ENCODE results near the gene CBX7. TPM values are rescaled to one million over a fixed set of nuclear protein-coding genes. Genes with fewer than 3 reads are reported as not detected.

The CBX7 gene
- total and polyA plus RNA-seq, 7 donors, result 12.2 to 52.9 (median 38.8) TPM

- Histone ChIP-seq H3K4me1 (no peaks in the 10 kb centered on the region), H3K36me3 (ENCODE audit: insufficient read depth in 1 of 2, low read depth in 1 of 2) (peaks cover 0 to 50% of the 10 kb centered on the region in 2 donors)
- intact Hi-C loops (cut with DNase I), result no loop called here
These were observed 16.2 kb downstream of the CBX7 start for GRCh38 chr22:39136317-39136716.

GRCh38 chr22:39135092-39135896, 17.2 kb downstream of the CBX7 start:
- Histone ChIP-seq H3K27me3 (ENCODE audit: insufficient read depth in 3 of 3, low read length in 2 of 3) (no peaks in the 10 kb centered on the region), H3K4me3 (no peak overlapping the region), H3K9me3 (no peaks in the 10 kb centered on the region), H3K4me1 (no peaks in the 10 kb centered on the region), H3K36me3 (ENCODE audit: insufficient read depth in 1 of 2, low read depth in 1 of 2) (peaks cover 0 to 41% of the 10 kb centered on the region in 2 donors), H3K27ac (no peak overlapping the region)
- intact Hi-C loops (cut with DNase I), result no loop called here
- WGBS, 3 donors, result 42 to 50% (median 49%) methylated on average over 15 of the region's 15 CpGs
- peak in 2 of 4 donors; percentile 42 to 51 for ATAC-seq
- peak; percentile 20 for TF ChIP-seq CTCF (IDR thresholded peaks at IDR 0.05)
- no peak for DNase-seq

More at GRCh38 chr22:39136317-39136716, 16.2 kb downstream of the CBX7 start:
- Histone ChIP-seq H3K27me3 (ENCODE audit: insufficient read depth in 3 of 3, low read length in 2 of 3) (no peaks in the 10 kb centered on the region), H3K4me3 (no peak overlapping the region), H3K9me3 (no peaks in the 10 kb centered on the region), H3K27ac (no peak overlapping the region)
- TF ChIP-seq CTCF (IDR thresholded peaks at IDR 0.05), result no peak
- no peak for ATAC-seq
- no peak for DNase-seq
- WGBS, 3 donors, result 87 to 90% (median 89%) methylated on average over 8 of the region's 8 CpGs

GRCh38 chr22:39134366-39135091, 18.0 kb downstream of the CBX7 start:
- intact Hi-C loops (cut with DNase I), result loop anchor here in 1 of 2 donors (5.0 kb wide), 1 partner anchor 367 kb away; no protein-coding TSS in a partner anchor
- H3K9me3 ChIP-seq, result no peaks in the 10 kb centered on the region
- no peak for TF ChIP-seq CTCF (IDR thresholded peaks at IDR 0.05)
- DNase-seq (peak in 1 of 2 donors; percentile 45), ATAC-seq (no peak)
- H3K4me1 ChIP-seq, result no peaks in the 10 kb centered on the region
- no peak overlapping the region for H3K27ac ChIP-seq
- H3K36me3 ChIP-seq (ENCODE audit: insufficient read depth in 1 of 2, low read depth in 1 of 2), result peaks cover 0 to 36% of the 10 kb centered on the region in 2 donors
- no peaks in the 10 kb centered on the region for H3K27me3 ChIP-seq (ENCODE audit: insufficient read depth in 3 of 3, low read length in 2 of 3)
- 90 to 92% (median 92%) methylated on average over 22 to 35 of the region's 35 CpGs for WGBS, 3 donors
- no peak overlapping the region for H3K4me3 ChIP-seq

- no peak overlapping the region for H3K4me3 ChIP-seq
- no peak for TF ChIP-seq CTCF (IDR thresholded peaks at IDR 0.05)
- DNase-seq, result peak in 1 of 2 donors; percentile 29
- H3K27ac ChIP-seq, result no peak overlapping the region
- intact Hi-C loops (cut with DNase I), result loop anchor here in 1 of 2 donors (5.0 kb wide), 1 partner anchor 367 kb away; no protein-coding TSS in a partner anchor
- no peak for ATAC-seq
- 88 to 91% (median 89%) methylated on average over 16 to 17 of the region's 17 CpGs for WGBS, 3 donors
- no peaks in the 10 kb centered on the region for H3K9me3 ChIP-seq
- H3K4me1 ChIP-seq, result no peaks in the 10 kb centered on the region
- no peaks in the 10 kb centered on the region for H3K27me3 ChIP-seq (ENCODE audit: insufficient read depth in 3 of 3, low read length in 2 of 3)
- peaks cover 0 to 32% of the 10 kb centered on the region in 2 donors for H3K36me3 ChIP-seq (ENCODE audit: insufficient read depth in 1 of 2, low read depth in 1 of 2)
These were observed 18.6 kb downstream of the CBX7 start for GRCh38 chr22:39133871-39134270.

Measured in psoas muscle (tissue), 8 donors.